IPS-11a (cell line): ENCODE measurements around the gene USP35.
"Not testable (repeated sequence)": the region's sequence is repeated elsewhere in the genome, so short reads cannot be mapped to it uniquely, and the experiment has no call there.

Experiments used
- H3K4me3 ChIP-seq: one replicate; pipeline ENCODE4 v1.5.1; 2013; ENCODE audit warnings: low read depth, low read length, control low read depth

The USP35 gene

DNA sequence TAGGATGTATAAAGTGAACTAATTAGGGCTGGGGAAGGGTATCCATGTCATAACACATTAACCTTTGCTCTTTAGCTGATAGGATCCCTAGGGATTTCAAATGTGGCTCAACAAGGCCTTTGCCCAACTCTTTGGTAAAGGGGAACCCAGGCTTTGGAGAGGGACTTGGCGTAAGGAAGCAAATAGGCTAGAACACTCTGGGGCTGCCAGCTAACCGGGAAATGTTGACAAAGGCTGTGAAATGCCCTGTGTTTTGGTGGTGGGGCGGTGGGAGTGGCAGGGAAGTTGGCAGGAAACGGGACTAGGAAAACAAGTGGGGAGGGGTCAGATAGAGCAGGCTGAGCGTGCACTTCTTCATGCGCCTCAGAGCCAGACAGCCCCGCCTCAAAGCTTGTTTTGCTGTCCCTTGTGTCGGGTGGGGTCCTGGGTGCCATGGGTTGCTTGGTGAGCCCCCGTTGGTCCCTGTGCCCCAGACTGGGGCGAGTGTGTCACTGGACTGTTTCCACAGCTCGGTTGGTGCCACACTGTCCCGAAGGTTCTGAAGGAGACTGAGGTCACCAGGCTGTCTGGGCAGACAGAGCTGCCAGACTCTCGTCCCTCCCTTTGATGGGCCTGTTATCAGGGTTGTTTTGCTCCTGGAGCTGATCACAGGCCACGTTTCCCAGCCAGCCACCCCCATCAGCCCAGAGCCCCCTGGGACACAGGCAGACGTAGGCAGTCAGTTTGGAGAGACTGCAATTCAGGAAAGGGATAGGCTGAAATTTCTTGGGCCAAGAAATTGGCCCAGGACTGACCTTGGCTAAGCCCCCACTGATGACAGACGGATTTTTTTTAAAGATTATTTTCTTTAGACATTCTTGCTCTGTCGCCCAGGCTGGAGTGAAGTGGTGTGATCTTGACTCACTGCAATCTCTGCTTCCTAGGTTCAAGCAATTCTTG is 19.9 kb upstream of the USP35 start:
- H3K4me3 ChIP-seq, result no peak overlapping the region

DNA sequence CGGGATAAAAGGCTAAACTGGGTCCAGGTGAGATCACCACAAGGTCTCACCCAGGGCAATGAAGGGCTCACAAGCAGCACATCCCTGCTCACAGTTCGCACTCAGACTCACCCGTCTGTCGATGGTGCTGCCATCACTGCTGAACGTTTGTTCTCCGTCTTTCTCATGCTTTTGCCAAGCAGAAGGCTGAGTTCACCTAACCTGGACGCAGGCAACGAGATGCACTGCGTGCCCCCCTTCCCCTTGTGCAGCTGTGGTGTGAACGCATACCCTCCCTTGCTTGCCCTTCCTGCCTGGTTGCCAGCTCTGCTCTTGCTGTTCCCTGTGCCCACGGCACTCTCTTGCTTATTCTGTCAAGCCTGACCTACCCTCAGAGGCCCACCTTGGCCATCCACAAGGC is 18.3 kb upstream of the USP35 start:
- no peak overlapping the region for H3K4me3 ChIP-seq

DNA sequence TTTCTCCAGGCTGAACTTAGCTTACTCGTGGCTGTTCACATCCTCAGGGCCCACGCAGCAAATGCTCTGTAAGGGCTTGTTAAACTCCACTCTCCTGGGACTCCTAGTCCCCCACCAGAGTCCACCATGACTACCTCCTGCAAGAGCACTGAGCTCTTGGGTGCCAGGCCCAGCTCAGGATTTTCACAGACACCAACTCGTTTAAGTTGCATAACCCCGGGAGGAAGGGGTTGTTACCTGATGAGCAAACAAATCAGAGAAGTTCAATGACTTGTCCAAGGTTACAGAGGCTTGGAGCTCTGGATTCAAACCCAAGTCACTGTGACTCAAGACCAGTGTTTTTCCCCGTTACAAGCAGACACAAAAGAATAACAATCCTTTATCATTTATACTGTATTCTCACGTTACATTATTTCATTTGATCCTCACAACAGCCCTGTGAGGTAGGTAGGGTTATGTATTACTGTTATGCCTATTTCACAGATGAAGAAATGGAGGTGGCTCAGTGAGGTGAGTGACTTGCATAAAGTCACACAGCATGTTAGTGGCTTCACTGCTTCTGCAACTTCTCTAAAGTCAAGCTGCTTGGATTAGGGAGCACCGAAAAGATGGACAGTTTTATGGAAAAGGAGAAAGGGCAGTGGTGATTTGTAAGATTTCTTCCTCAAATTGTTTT is 17.7 kb upstream of the USP35 start:
- H3K4me3 ChIP-seq, result no peak overlapping the region

DNA sequence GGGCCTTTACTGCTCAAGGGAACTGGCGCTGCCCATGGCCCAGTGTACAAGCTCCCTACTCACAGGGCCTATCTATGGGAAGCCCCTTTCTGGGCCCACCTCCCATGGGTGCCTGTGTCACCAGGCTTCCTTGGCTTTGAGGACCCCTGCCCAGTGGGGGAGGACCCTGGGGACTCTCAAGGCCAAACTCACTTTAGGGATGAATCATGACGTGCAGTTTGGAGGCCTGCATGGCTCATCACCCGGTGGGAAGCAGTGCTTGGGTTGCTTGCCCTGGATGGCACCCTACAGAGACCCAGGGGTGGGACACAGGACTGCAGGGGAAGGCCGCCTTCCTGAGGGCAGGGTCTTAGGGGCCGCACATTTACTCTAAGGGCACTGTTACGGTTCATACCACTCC is 16.8 kb upstream of the USP35 start:
- H3K4me3 ChIP-seq, result no peak overlapping the region

DNA sequence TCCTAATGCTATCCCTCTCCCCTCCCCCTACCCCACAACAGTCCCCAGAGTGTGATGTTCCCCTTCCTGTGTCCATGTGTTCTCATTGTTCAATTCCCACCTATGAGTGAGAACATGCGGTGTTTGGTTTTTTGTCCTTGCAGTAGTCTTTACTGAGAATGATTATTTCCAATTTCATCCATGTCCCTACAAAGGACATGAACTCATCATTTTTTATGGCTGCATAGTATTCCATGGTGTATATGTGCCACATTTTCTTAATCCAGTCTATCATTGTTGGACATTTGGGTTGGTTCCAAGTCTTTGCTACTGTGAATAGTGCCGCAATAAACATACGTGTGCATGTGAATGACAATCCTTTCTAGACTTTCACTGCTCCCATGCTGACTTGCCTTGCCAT is 12.9 kb upstream of the USP35 start:
- H3K4me3 ChIP-seq, result not testable (repeated sequence)

DNA sequence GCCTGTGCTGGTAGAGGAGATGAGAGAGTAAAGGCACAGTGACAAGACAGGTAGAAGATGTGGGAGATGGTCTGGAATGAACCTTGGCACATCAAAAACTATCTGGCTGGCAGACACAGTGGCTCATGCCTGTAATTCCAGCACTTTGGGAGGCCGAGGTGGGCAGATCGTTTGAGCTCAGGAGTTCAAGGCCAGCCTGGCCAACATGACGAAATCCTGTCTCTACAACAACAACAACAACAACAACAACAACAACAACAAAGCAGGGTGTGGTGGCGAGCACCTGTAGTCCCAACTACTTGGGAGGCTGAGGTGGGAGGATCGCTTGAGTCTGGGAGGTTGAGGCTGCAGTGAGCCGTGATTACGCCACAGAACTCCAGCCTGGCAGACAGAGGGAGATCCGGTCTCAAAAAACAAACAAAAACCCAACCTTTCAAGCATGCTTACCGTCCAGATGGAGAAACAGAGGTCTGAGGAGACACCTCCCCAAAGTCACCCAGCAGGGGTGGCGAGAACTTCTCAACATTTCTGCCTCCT is 12.0 kb upstream of the USP35 start:
- H3K4me3 ChIP-seq, result no peak overlapping the region

DNA sequence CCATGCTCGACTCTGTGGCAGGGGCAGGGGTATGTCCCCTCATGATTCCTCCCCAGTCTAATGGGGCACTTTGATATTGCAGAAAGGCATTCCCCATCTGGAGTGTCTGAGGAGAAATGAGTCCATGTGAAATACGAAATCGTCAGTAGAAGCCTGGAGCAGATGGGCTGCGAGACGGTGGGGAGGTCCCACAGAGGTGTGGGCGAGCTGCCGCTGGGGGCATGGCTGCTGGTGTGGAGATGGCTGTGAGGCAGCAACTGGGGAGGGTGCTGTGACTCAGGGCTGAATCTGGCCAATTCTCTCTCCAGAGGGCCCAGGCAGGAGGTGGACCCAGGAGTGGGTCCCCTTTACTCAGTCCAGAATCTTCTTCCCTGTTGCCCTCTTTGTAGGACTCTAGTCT is 11.5 kb upstream of the USP35 start:
- H3K4me3 ChIP-seq, result no peak overlapping the region

DNA sequence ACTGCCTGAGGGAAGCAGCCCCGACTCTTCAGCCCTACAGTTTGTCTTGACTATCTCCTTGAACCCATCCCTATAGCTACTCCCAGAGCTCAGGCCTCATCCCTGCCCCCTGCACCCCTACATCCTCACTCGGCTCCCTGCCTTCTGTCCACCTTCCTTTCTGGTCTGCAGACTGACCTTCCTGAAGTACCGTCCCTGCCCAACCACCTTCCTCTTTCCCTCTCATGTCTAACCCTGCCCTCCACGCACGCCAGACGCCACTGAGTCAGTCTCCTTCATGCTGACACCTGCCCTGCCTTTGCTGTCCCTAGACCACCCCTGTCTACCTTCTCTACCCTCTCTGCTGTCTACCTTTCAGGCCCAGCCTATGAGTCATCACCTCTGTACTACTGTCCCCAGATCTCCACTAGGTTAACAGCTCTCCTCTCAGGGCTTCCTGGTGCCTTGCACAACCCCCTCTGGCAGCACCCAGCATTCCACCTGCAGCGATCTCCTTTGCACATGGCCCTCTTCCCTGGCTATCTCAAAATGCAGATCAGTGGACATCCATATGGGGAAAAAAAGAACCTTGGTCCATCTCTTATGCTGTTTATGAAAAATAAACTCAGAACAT is 9.2 kb upstream of the USP35 start:
- H3K4me3 ChIP-seq, result no peak overlapping the region

DNA sequence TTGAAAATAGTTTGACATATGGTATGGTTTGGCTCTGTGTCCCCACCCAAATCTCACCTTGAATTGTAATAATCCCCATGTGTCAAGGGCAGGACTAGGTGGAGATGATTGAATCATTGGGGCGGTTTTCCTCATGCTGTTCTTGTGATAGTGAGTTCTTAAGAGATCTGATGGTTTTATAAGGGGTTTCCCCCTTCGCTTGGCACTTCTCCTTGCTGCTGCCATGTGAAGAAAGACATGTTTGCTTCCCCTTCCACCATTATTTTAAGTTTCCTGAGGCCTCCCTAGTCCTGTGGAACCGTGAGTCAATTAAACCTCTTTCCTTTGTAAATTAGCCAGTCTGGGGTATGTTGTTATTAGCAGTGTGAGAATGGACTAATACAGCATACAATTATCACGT is 8.0 kb upstream of the USP35 start:
- H3K4me3 ChIP-seq, result no peak overlapping the region

DNA sequence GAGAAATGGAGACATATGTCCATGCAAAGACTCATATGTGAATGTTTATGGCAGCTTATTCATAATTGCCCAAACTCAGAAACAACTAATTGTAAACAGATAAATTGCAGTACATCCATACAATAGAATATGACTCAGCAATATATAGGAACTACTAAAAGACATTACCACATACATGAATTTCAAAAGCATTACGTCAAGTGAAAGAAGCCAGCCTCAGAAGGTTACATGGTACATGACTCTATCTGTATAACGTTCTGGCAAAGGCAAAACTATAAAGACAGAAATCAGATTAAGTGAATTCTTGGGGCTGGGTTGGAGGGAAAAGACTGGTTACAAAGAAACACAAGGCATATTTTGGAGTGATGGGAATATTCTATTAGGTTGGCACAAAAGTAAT is 7.5 kb upstream of the USP35 start:
- no peak overlapping the region for H3K4me3 ChIP-seq

DNA sequence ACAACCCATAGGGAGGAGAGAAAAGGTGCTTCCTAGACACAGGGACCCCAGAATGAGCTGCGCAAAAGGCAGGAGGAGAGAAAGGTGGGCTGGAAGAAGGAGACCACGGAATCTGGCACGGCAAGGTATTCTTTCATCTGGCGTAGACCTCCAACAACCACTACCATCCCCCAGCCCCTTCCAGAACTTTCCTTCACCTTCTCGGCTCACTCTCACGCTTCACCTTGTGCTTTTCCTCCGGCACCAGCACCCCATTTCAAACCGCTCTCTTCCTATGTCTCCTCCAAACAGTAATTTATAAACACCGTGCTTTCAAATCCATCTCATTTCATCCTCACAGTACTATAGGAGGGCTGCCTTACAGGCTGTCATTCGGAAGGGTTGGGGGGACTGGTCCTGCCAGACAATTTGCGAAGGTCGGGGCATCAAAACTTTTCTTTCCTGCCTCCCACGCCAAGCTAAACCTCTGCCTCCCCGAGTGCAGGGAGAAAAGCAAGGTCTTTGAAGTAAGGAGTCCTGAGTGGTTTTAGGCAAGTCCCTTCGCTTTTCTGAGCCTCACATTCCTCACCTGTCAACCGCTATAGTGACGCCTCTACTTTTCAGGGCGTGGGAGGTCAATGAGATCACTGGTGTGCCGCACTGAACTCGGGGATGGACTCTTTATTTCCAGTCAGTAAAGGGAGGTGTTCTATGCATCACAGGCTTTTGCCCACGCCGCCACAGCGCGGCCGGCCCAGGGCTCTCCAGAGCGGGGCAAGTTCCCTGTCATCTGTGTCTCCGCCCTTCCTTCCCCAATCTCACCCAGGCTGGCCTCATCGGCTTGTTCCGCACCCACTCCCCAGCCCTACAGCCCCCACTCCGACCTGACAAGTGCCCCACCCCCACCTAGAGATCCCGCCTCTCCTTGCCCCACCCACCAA is 1.1 kb upstream of the USP35 start:
- H3K4me3 ChIP-seq, result peak overlapping the region; percentile 82

DNA sequence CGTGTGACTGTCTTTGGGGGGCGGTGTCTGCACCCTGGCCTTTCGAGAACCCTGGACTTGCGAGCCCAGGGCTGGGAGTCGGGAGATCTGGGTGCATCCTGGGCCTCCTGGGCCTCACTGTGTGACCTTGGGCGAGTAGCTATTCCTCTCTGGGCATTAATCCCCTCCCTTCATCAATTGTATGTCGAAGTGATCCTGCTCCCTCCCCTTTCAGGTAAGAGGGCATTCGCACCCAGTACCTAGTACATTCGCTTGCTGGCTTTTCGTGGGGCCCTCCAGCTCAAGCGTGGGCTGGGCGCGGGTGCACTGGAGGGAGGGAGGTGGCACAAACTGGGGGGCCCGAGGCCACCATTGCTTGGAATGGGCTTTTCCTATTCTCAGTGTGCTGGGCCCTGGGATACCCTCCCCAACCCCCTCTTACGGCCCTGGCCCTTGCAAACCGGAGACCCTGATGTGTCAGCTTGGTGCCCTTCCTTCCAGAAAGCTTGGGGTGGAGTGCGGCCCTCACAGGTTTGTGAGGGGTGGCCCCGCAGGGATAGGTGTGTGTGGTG is 530 bp downstream of the USP35 start:
- H3K4me3 ChIP-seq, result peak overlapping the region; percentile 82

DNA sequence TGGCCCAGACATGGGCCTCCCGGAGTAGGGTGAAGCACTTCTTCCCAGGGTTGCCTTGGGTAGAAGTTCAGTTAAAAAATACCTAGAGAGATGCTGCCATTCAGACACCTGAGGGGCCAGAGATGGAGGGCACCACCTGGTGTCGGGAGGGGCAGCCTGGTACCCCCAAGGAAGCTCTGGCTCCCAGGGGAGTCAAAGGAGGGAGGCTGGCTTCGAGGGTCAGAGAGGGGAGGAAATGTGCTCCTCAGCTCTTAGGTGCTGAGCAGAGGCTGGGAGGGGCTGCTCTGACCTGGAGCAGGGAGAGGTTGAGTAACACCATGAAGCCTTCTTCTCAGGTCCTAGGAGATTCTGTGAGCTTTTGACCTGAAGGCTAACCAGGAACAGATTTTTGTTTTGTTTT is 1.1 kb downstream of the USP35 start:
- no peak overlapping the region for H3K4me3 ChIP-seq

DNA sequence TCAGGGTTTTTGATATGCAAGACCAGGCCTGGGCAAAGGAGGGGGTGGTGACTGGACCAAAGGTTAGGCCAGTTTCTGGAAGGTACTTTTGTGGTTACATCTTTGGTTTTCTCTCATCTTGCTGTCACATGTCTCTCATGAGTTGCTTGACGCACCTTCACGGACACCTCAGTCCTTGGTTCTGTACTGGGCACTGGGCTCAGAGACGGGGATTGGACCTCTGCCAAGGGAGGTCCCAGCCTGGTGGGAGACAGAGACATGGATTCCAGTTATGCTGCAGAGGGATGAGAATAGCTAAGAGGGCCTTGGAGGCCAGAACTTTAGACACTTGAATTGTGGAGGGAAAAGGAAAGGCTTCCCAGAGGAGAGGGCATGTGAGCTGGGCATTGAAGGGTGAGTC is 1.7 kb downstream of the USP35 start:
- no peak overlapping the region for H3K4me3 ChIP-seq

DNA sequence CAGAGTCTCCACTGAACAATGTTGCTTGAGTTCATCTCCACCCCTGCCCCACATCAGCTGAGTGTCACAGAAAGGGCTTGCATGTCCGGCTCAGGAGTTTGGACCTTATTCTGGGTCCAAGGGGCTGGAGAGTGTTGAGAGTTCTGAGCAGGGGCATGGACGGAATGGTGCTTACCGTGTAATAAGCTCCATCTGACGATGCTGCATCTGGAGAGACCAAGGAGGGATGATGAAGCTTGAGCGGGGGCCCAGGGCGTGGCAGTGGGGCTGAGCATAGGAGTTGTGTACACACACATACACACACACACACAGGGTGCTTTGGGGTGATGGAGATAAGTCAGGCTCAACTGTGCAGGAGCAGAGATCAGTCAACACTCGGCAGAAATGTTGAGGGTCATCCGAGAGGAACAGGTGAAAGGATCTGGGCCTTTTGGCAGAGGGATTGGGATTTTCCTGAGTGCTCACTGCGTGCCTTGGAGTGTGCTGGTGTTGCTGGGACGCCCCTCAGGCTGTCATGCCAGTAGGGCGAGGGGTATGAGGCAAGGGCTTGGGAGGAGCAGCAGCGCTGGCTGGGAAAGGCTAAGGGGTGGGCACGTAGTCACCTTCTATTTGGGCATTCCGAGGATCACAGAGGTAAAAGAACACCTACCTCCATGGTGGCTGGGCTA is 2.3 kb downstream of the USP35 start:
- no peak overlapping the region for H3K4me3 ChIP-seq

DNA sequence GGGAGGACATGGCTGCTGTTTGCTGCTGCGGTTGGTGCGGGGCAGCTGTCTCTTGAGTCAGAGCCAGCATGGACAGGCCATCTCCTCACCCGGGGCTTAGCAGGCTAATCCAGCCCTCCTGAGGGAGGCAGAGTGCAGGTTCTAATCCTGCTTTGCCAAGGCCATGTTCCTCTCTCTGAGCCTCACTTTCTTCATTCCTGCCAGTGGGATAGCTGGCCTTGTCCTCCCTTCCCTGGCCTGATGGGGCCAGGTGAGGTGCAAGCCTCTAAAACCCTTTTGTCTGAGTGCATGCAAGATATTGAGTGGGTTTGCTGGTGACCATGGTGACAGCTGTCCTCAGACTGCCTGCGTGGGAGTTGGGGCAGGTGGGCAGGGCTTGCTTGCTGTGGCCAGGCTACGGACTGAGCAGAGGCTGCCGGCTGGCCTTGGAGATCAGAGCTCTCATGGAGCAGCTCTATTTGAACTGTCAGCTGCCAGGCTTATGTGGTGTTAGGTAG is 3.6 kb downstream of the USP35 start:
- no peak overlapping the region for H3K4me3 ChIP-seq

DNA sequence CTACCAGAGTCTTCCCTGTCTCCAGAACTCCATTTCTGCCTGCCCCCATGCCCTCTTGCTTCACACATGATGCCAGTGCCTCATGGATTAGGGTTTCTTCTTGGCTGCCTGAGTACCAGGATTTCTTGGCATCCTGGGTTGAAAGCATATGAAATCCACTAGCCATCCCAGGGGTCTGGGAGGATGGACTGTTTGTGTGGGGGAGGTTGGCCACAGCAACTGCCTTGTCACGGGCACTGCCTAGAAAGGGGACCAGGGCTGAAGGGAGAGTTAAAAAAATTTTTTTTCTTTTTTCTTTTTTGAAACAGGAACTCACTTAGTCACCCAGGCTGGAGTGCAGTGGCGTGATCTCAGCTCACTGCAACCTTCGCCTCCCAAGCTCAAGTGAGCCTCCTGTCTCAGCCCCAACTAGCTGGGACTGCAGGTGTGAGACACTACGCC is 4.2 kb downstream of the USP35 start:
- H3K4me3 ChIP-seq, result no peak overlapping the region

DNA sequence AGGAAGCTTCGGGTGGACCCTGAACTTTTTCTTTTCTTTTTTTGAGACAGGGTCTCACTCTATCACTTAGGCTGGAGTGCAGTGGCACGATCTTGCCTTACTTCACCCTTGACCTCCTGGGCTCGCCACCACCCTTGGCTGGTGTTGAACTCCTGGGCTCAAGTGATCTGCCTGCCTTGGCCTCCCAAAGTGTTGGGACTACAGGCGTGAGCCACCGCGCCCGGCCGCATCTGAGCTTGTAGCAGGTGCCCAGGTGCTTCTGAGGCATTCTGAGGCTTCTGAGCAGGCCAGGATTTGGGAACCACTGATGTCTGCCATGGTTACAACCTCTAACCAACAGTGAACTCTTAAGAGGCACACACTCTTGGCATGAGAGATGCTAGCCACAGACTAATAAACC is 5.1 kb downstream of the USP35 start:
- no peak overlapping the region for H3K4me3 ChIP-seq

DNA sequence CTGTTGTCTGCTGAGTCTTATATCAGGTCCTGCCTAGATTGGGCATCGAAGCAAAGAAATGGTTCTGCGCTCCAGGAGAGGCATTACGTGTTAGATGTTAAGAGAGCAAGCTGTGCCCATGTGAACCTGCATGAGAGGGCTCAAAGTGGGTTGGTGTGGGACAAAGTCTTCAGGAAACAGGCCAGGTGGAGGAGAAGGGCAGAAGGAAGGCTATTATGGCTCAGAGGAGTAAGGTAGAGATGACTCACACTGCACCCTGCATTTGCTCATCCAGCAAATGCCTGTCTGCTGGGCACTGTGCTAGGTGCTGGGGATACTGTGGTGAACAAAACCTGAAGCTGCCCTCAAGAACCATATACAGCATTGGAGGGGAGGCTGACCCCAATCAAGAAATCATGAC is 5.8 kb downstream of the USP35 start:
- no peak overlapping the region for H3K4me3 ChIP-seq
